Peyer's patch (tissue), 4 donors: ENCODE results near the gene GIMAP5.

ENCODE experiments used
- POLR2A ChIP-seq, 2 donors: fragments of 450-650 bp; IDR thresholded peaks; one replicate each; pipeline ENCODE4 v1.5.1; 2017; ENCODE audit warnings: antibody characterized with exemption in 2 of 2, mild to moderate bottlenecking in 2 of 2, moderate library complexity in 2 of 2
- TF ChIP-seq, protein P1 (sequence below), 6 experiments: fragments of 450-650 bp in 4 of 6; fragments of 200-600 bp in 2 of 6; sonication (generic) in 1 of 6; IDR thresholded peaks; one replicate each; pipeline ENCODE4 v1.5.1; 2017 to 2019; ENCODE audit warnings: antibody characterized with exemption in 6 of 6, mild to moderate bottlenecking in 3 of 6, moderate library complexity in 1 of 6

DNA sequence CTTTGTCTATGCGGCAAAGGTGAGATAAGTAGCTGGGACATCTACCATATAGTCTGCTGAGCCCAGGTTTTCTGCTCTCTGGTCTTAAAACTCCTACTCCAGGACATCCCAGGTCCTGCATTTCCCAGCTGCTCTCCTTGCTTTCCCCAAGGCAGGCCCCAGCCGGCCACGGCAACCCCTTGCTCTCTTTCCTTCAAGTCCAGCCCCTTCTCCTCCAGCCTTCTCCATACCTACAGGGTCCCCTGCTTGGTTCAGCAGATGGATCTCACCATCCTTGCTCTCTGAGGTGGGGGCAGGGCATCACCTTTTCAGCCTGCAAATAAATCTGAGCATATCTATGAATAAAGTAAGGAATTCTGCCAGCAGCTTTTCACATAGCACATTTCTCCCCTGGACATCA is 8.7 kb downstream of the GIMAP5 start:
- TF ChIP-seq, protein P1, sequence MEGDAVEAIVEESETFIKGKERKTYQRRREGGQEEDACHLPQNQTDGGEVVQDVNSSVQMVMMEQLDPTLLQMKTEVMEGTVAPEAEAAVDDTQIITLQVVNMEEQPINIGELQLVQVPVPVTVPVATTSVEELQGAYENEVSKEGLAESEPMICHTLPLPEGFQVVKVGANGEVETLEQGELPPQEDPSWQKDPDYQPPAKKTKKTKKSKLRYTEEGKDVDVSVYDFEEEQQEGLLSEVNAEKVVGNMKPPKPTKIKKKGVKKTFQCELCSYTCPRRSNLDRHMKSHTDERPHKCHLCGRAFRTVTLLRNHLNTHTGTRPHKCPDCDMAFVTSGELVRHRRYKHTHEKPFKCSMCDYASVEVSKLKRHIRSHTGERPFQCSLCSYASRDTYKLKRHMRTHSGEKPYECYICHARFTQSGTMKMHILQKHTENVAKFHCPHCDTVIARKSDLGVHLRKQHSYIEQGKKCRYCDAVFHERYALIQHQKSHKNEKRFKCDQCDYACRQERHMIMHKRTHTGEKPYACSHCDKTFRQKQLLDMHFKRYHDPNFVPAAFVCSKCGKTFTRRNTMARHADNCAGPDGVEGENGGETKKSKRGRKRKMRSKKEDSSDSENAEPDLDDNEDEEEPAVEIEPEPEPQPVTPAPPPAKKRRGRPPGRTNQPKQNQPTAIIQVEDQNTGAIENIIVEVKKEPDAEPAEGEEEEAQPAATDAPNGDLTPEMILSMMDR (IDR thresholded peaks at IDR 0.05) = no peak
- TF ChIP-seq POLR2A (IDR thresholded peaks at IDR 0.05) = no peak
